GM21825 (cell line): ENCODE data around the gene UBR7.

Experiments used
- ATAC-seq: cut with Tn5 transposase; IDR thresholded peaks from one replicate; pipeline ENCODE4 v1.9.1; 2021; ENCODE audit warnings: mild to moderate bottlenecking, moderate library complexity; ENCODE audit not compliant: unreplicated experiment

The UBR7 gene

GRCh38 chr14:93246534-93246933, 39.5 kb downstream of the UBR7 start:
- ATAC-seq: no peak

GRCh38 chr14:93249128-93249831, 42.2 kb downstream of the UBR7 start:
- ATAC-seq: no peak

GRCh38 chr14:93262446-93262845, 55.4 kb downstream of the UBR7 start:
- no peak for ATAC-seq

- ATAC-seq: no peak
Observed at GRCh38 chr14:93263416-93263815, 56.4 kb downstream of the UBR7 start.

GRCh38 chr14:93266127-93266526, 59.1 kb downstream of the UBR7 start:
- no peak for ATAC-seq

GRCh38 chr14:93267149-93267711, 60.2 kb downstream of the UBR7 start:
- no peak for ATAC-seq

- ATAC-seq: no peak
Observed at GRCh38 chr14:93268406-93268805, 61.4 kb downstream of the UBR7 start.

GRCh38 chr14:93269341-93270068, 62.4 kb downstream of the UBR7 start:
- no peak for ATAC-seq

GRCh38 chr14:93271111-93271510, 64.1 kb downstream of the UBR7 start:
- no peak for ATAC-seq

- no peak for ATAC-seq
Observed at GRCh38 chr14:93274055-93274806, 67.2 kb downstream of the UBR7 start.

- no peak for ATAC-seq
Observed at GRCh38 chr14:93276031-93276716, 69.1 kb downstream of the UBR7 start.
